Common myeloid progenitor, CD34-positive (primary cell): ENCODE measurements around the gene NELFA.

ENCODE experiments used
- CTCF ChIA-PET: fragments of 350-600 bp; sonication (Branson Sonifier 250); formaldehyde crosslinking; loops from one replicate; lab custom pipeline; 2021; ENCODE audit warnings: antibody characterized with exemption; lab: Charles Lee
- POLR2A ChIA-PET: fragments of 350-600 bp; sonication (Branson Sonifier 250); formaldehyde crosslinking; loops from one replicate; lab custom pipeline; 2021; ENCODE audit warnings: antibody characterized with exemption; lab: Charles Lee
- DNase-seq, 3 donors: peaks; one replicate each; pipeline versions ENCODE4 v3.0.0 to v3.0.0-alpha.2; 2013
- H3K27ac ChIP-seq, 2 experiments: 1 replicate in 1 of 2; 2 replicates in 1 of 2; pipeline ENCODE4 v1.7.0; 2013; ENCODE audit warnings: inconsistent platforms in 2 of 2, low read length in 2 of 2, mild to moderate bottlenecking in 2 of 2, low read depth in 1 of 2, moderate library complexity in 1 of 2; ENCODE audit not compliant: severe bottlenecking in 2 of 2, insufficient read depth in 1 of 2, poor library complexity in 1 of 2
- H3K27me3 ChIP-seq, 5 experiments: replicated peaks in 2 of 5; 1 replicate in 3 of 5; 2 replicates in 2 of 5; pipeline versions ENCODE4 v1.6.1 to v1.7.0; 2013; ENCODE audit warnings: low read length in 4 of 5, mild to moderate bottlenecking in 2 of 5, moderate library complexity in 2 of 5, inconsistent platforms in 1 of 5; ENCODE audit not compliant: insufficient read depth in 5 of 5, control insufficient read depth in 4 of 5
- H3K36me3 ChIP-seq, 4 experiments: 1 replicate in 2 of 4; 2 replicates in 2 of 4; pipeline versions ENCODE4 v1.6.1 to v1.7.0; 2013; ENCODE audit warnings: low read length in 3 of 4, control low read depth in 1 of 4, mild to moderate bottlenecking in 1 of 4; ENCODE audit not compliant: control insufficient read depth in 4 of 4, insufficient read depth in 4 of 4
- H3K4me1 ChIP-seq, 4 experiments: 1 replicate in 3 of 4; 2 replicates in 1 of 4; pipeline versions ENCODE4 v1.6.1 to v1.7.1; 2013; ENCODE audit warnings: low read length in 3 of 4, mild to moderate bottlenecking in 3 of 4, control low read depth in 1 of 4, inconsistent platforms in 1 of 4, moderate library complexity in 1 of 4; ENCODE audit not compliant: control insufficient read depth in 4 of 4, insufficient read depth in 4 of 4; ENCODE audit errors: control extremely low read depth in 1 of 4
- H3K4me3 ChIP-seq, 7 experiments: 1 replicate in 4 of 7; 2 replicates in 3 of 7; pipeline versions ENCODE4 v1.5.1 to v1.7.0; 2013; ENCODE audit warnings: mild to moderate bottlenecking in 7 of 7, low read length in 6 of 7, moderate library complexity in 6 of 7, inconsistent platforms in 2 of 7, low read depth in 2 of 7, control low read depth in 1 of 7; ENCODE audit not compliant: insufficient read depth in 4 of 7, control insufficient read depth in 1 of 7; ENCODE audit errors: extremely low read depth in 1 of 7
- H3K9me3 ChIP-seq, 5 experiments: 1 replicate in 4 of 5; 2 replicates in 1 of 5; pipeline versions ENCODE4 v1.6.1 to v1.7.1; 2013; ENCODE audit warnings: low read length in 4 of 5, mild to moderate bottlenecking in 2 of 5, inconsistent platforms in 1 of 5, low read depth in 1 of 5, moderate library complexity in 1 of 5; ENCODE audit not compliant: control insufficient read depth in 4 of 5, insufficient read depth in 2 of 5; ENCODE audit errors: control extremely low read depth in 1 of 5
- WGBS: methylation state at CpG from one replicate; pipeline ENCODE4 v1.1.5; 2013; ENCODE audit not compliant: insufficient coverage; 5-methylcytosine and 5-hydroxymethylcytosine counted together

The NELFA gene

DNA sequence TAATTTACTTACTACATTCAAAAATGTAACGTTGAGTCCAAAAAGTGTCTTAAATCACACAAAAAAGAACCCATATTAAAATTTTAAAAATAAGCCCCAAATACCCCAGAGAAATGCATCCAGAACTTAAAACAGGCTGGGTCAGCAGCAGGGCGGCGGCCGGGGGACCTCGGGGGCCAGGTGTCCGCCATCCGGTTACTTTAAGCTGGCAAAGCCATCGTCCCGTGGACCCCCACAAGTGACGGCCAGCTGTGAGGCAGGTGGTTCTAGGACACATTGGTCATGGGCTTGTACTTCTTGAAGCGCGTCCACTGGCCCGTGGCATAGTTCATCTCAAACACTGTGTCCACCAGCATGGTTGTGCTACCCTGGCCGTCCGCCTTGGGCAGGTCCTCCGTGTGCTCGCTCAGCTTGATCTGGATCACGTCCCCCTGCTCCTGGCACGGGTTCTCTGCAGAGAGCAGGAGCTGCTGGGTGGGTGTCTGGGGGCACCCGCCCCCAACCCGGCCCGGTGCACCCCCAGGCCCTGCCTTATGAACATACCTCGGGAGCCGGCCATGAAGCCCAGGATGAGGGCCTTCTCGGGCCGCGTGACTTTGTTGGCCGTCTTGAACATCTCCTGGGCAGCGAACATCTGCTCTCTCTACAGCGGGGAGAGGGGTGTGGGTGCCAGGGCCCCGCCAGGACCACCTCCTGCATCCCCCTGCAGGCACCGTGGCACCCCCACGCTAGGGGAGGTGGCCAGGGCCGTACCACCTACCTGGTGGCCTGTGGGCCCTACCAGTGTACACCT lies 25.5 kb downstream of the NELFA start:
- CTCF ChIA-PET = no interaction called here
- 95% methylated on average over 32 of the region's 34 CpGs for WGBS
- no peak overlapping the region for H3K4me3 ChIP-seq
- no peaks in the 10 kb centered on the region for H3K27me3 ChIP-seq
- DNase-seq = no peak
- peaks cover 10 to 99% (median 77%) of the 10 kb centered on the region in 4 experiments for H3K36me3 ChIP-seq
- H3K4me1 ChIP-seq = no peaks in the 10 kb centered on the region
- POLR2A ChIA-PET = no interaction called here
- no peak overlapping the region for H3K27ac ChIP-seq
- no peaks in the 10 kb centered on the region for H3K9me3 ChIP-seq

DNA sequence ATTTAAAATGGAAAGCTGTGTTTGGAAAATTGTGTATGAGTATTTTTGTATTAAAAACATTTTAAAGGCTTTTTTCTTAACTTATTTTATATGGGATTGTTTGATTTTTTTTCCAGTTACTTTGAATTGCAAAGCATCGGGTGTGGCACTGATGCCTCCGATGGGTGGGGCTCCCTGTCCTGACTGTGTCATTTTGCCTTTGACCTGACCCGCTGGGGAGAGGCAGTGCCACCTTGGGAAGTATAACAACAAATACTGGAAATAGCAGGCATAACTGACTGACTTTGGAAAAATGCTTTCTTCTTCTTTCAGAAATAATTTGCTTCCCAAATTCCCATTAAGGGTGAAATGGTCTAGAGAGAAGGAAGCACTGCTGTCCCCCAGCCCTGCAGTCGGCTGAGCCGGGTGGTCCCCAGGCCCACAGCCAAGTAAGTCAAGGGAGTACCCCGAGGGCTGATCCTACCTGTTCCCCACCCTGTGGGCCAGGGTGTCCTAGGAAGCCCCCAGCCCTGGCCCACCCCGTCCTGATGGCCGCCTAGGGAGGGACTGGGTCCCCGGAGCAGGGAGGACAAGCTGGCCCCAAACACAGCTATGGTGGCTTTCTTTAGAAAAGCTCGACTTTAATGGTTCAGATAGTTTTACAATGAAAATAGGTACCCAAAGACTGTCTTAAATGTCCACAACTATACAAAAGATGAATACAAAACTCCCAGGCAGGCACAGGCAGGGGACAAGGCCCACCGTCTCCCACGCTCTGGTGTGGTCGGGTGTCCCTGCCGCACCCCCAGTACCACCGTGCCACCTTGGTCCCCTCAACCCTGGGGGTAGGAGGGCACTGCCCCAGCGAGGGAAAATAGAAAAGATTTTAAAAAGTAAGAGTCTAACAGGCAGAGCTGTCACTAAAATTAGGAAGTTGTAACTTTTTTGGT lies 26.4 kb downstream of the NELFA start:
- H3K27me3 ChIP-seq = no peaks in the 10 kb centered on the region
- WGBS = over 99% methylated on average over 12 of the region's 16 CpGs
- ChIA-PET CTCF (no interaction called here), POLR2A (no interaction called here)
- peaks cover 10 to 97% (median 78%) of the 10 kb centered on the region in 4 experiments for H3K36me3 ChIP-seq
- no peaks in the 10 kb centered on the region for H3K9me3 ChIP-seq
- no peak for DNase-seq
- H3K27ac ChIP-seq = no peak overlapping the region
- H3K4me1 ChIP-seq = no peaks in the 10 kb centered on the region
- no peak overlapping the region for H3K4me3 ChIP-seq

DNA sequence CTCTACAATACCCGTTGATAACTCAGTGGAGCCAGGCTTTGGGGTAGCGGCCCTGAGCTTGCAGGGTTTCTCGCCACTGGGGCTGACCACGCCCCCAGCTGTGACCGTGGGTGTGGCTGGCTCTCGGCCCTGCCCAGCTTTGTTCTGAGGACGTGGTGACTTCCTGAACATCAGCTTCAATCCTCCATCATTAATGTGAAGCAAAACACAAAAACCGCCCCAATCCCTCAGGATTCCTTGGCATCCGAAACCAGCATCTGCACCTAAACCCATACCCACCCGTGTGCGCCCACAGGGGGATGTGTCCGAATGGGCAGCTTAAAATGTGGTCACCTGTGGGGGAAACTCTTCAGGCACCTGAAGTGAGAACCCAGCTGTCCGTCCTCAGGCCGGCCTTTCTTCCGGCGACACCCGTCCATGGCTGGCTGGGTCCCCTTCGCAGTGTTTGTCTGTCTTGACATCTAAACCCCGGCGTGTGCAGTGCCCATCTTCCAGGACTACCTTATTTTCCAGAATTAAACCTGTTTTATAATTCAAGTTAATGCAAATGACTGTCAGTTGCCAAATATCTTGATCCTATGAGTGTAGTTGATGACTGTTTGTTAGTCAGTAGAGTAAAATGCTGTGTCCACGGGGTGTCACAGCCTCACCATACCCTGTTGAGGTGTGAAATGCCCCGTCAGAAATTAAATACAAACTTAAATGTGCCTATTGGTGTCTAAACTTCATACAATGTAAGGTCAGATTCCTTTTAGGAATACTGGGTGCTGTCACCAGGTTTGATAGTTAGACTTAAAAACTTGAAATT lies 27.3 kb downstream of the NELFA start:
- DNase-seq = peak; percentile 1 to 45 (median 34)
- Histone ChIP-seq H3K4me3 (no peak overlapping the region), H3K36me3 (peaks cover 10 to 97% (median 76%) of the 10 kb centered on the region in 4 experiments), H3K27ac (no peak overlapping the region), H3K9me3 (no peaks in the 10 kb centered on the region), H3K4me1 (no peaks in the 10 kb centered on the region), H3K27me3 (no peaks in the 10 kb centered on the region)
- ChIA-PET CTCF (no interaction called here), POLR2A (no interaction called here)
- WGBS = 92% methylated on average over 17 of the region's 22 CpGs

DNA sequence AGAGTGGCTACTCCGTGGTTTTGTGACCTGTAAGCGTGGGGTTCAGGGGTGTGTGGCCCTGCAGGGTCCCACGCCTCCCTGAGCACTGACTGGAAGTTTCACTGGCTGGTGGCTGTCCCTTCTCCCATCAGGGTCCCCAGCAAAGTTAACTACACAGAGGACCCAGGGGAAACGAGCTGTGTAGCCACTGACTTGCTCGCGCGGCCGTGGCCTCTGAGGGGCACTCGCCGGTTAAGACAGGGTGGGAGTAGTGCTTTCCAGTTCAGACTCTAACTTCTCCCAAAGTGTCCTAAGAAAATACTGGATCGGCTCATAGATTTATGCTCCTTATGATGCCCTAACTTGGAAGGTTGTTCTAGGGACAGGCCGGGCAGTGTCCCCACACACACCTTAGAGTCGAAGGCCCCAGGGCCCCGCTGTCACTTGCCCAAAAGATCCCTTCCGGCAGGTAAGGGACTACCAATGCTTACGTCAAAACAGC lies 28.2 kb downstream of the NELFA start:
- POLR2A ChIA-PET = no interaction called here
- no peaks in the 10 kb centered on the region for H3K9me3 ChIP-seq
- DNase-seq = no peak
- H3K27ac ChIP-seq = no peak overlapping the region
- WGBS = 97% methylated on average over 16 of the region's 16 CpGs
- CTCF ChIA-PET = no interaction called here
- H3K36me3 ChIP-seq = peaks cover 10 to 97% (median 77%) of the 10 kb centered on the region in 4 experiments
- no peak overlapping the region for H3K4me3 ChIP-seq
- H3K4me1 ChIP-seq = no peaks in the 10 kb centered on the region
- H3K27me3 ChIP-seq = no peaks in the 10 kb centered on the region

DNA sequence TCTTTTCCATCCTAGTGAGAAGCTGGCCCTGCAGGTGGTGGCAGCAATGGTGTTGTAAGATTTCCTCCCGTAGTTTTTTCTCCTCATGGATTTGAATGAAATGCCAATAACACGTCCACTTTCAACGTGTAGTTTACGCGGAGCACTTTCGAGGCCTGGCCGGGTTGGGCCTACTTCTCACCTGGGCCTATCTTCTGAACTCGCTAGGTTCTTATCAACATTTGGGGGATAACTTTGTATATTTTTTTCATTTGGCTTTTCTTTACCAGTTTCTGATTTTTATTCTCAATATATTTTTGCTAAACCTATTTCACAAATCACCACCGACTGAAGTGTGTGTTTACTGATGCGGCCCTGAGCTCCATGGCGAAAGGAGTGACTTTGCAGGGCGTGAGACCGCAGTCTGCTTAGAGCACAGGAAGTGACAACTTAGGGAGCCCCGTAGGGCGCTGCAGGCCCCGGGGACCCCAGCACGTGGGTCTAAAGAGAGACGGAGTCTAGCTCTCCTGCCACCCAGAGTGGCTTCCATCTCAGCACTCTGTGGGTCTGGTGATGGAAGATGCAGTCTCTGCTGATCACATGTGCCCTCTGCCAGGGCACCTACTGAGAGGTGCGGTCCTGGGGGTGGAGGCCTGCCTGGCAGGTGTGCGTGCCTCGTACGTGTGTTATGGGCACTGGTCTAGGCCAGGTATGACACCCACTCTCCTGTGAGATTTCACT lies 29.1 kb downstream of the NELFA start:
- H3K4me1 ChIP-seq = no peaks in the 10 kb centered on the region
- no peak for DNase-seq
- 95% methylated on average over 20 of the region's 22 CpGs for WGBS
- no peak overlapping the region for H3K4me3 ChIP-seq
- no peaks in the 10 kb centered on the region for H3K27me3 ChIP-seq
- POLR2A ChIA-PET = interaction anchor here (0.7 kb wide), 1 partner anchor 71 kb away, joined by 4 read pairs; no protein-coding TSS in a partner anchor
- no peaks in the 10 kb centered on the region for H3K9me3 ChIP-seq
- CTCF ChIA-PET = no interaction called here
- H3K27ac ChIP-seq = no peak overlapping the region
- peaks cover 10 to 98% (median 81%) of the 10 kb centered on the region in 4 experiments for H3K36me3 ChIP-seq

- H3K9me3 ChIP-seq = no peaks in the 10 kb centered on the region
- WGBS = 96% methylated on average over 42 of the region's 45 CpGs
- CTCF ChIA-PET = no interaction called here
- H3K4me1 ChIP-seq = no peaks in the 10 kb centered on the region
- DNase-seq = no peak
- H3K36me3 ChIP-seq = peaks cover 9 to 97% (median 81%) of the 10 kb centered on the region in 4 experiments
- POLR2A ChIA-PET = no interaction called here
- H3K27me3 ChIP-seq = no peaks in the 10 kb centered on the region
- no peak overlapping the region for H3K4me3 ChIP-seq
- H3K27ac ChIP-seq = no peak overlapping the region
Observed at GRCh38 chr4:1978741-1979476, 29.9 kb downstream of the NELFA start.
